Caco-2 (cell line): ENCODE data around the gene MBD5. TPM values are rescaled to one million over a fixed set of nuclear protein-coding genes. Genes with fewer than 3 reads are reported as not detected.

Source experiments
- BruUV-seq: library from RNA; stranded (reverse); fragments of 400-500 nt; replicated peaks from 2 replicates; lab custom pipeline; 2021; lab: Mats Ljungman, UMichigan
- CTCF ChIA-PET: fragments of 300-600 bp; sonication (Branson Sonifier 250); formaldehyde crosslinking; loops from one replicate; lab custom pipeline; 2022; ENCODE audit warnings: antibody characterized with exemption; lab: Charles Lee
- POLR2A ChIA-PET: fragments of 300-600 bp; sonication (Branson Sonifier 250); formaldehyde crosslinking; loops from one replicate; lab custom pipeline; 2022; ENCODE audit warnings: antibody characterized with exemption; lab: Charles Lee
- DNase-seq, 2 experiments: peaks; one replicate each; pipeline versions ENCODE4 v3.0.0 to v3.0.0-alpha.2; 2020 to 2022
- H3K27me3 ChIP-seq: replicated peaks from 2 replicates; pipeline ENCODE4 v1.6.0; 2011; ENCODE audit warnings: low read length; ENCODE audit not compliant: control insufficient read depth, insufficient read depth
- H3K36me3 ChIP-seq: 2 replicates; pipeline ENCODE4 v1.5.1; 2011; ENCODE audit warnings: low read length; ENCODE audit not compliant: control insufficient read depth, insufficient read depth
- H3K4me1 ChIP-seq: fragments of 250-450 bp; sonication (Bioruptor Pico); 2 replicates; pipeline ENCODE4 v1.5.1; 2020; ENCODE audit warnings: mild to moderate bottlenecking
- H3K4me3 ChIP-seq: 2 replicates; pipeline ENCODE4 v1.5.1; 2011; ENCODE audit warnings: low read depth, mild to moderate bottlenecking, control low read depth, low read length
- H3K9me3 ChIP-seq: fragments of 250-450 bp; sonication (Bioruptor Pico); 2 replicates; pipeline ENCODE4 v1.5.1; 2020; ENCODE audit warnings: mild to moderate bottlenecking, moderate library complexity
- H3K27ac Mint-ChIP-seq: one replicate; pipeline ENCODE4 v1.8.0; 2022; ENCODE audit warnings: mixed read lengths; ENCODE audit not compliant: unreplicated experiment
- H3K27me3 Mint-ChIP-seq: one replicate; pipeline ENCODE4 v1.8.0; 2022; ENCODE audit warnings: mixed read lengths; ENCODE audit not compliant: insufficient read depth, unreplicated experiment
- H3K36me3 Mint-ChIP-seq: one replicate; pipeline ENCODE4 v1.8.0; 2022; ENCODE audit warnings: mild to moderate bottlenecking, mixed read lengths; ENCODE audit not compliant: insufficient read depth, unreplicated experiment
- H3K4me1 Mint-ChIP-seq: one replicate; pipeline ENCODE4 v1.8.0; 2022; ENCODE audit warnings: low read depth, mixed read lengths; ENCODE audit not compliant: unreplicated experiment
- H3K4me3 Mint-ChIP-seq: one replicate; pipeline ENCODE4 v1.8.0; 2022; ENCODE audit warnings: mild to moderate bottlenecking, moderate library complexity, mixed read lengths; ENCODE audit not compliant: unreplicated experiment
- H3K9me3 Mint-ChIP-seq: one replicate; pipeline ENCODE4 v1.8.0; 2022; ENCODE audit warnings: mixed read lengths; ENCODE audit not compliant: unreplicated experiment
- CTCF ChIP-seq, 2 experiments: fragments of 200-600 bp in 1 of 2; IDR thresholded peaks; 1 replicate in 1 of 2; 2 replicates in 1 of 2; pipeline versions ENCODE4 v1.5.1 to v1.8.0; 2011 to 2022; ENCODE audit warnings: antibody characterized with exemption in 1 of 2, control low read depth in 1 of 2, inconsistent platforms in 1 of 2, low read depth in 1 of 2, low read length in 1 of 2, mild to moderate bottlenecking in 1 of 2, moderate library complexity in 1 of 2; ENCODE audit not compliant: insufficient read depth in 1 of 2, severe bottlenecking in 1 of 2, unreplicated experiment in 1 of 2
- intact Hi-C: fragments of 100-400 bp; cut with micrococcal nuclease; formaldehyde crosslinking; loops from one replicate; pipeline ENCODE4 v1.10.0; 2022; ENCODE audit not compliant: unreplicated experiment
- total RNA-seq: library from RNA; stranded (reverse); gene quantifications from 2 replicates; pipeline ENCODE4 v1.2.3, GENCODE V29; 2022

The MBD5 gene
- total RNA-seq, 1 experiment from 2014 or later = 23.7 TPM

- Mint-ChIP-seq H3K27ac (no peak overlapping the region), H3K4me1 (no peaks in the 10 kb centered on the region), H3K27me3 (no peaks in the 10 kb centered on the region), H3K36me3 (no peaks in the 10 kb centered on the region), H3K4me3 (no peak overlapping the region), H3K9me3 (no peaks in the 10 kb centered on the region)
- no TSS peak for BruUV-seq
- CTCF ChIA-PET = interaction anchor here (0.5 kb wide), 2 partner anchors 21 to 193 kb away, joined by 3 read pairs; partner anchors contain the start of genes MBD5 and ORC4
- Histone ChIP-seq H3K27me3 (no peaks in the 10 kb centered on the region), H3K4me1 (no peaks in the 10 kb centered on the region), H3K4me3 (no peak overlapping the region), H3K36me3 (no peaks in the 10 kb centered on the region), H3K9me3 (no peaks in the 10 kb centered on the region)
- intact Hi-C loops = no loop called here
- DNase-seq = no peak
- POLR2A ChIA-PET = no interaction called here
- no peak for TF ChIP-seq CTCF (IDR thresholded peaks at IDR 0.05; ENCODE audit: insufficient read depth in 1 of 2, low read depth in 1 of 2, low read length in 1 of 2, severe bottlenecking in 1 of 2, unreplicated experiment in 1 of 2)
Measured at GRCh38 chr2:148042219-148042618, 21.3 kb downstream of the MBD5 start.

- Mint-ChIP-seq H3K9me3 (no peaks in the 10 kb centered on the region), H3K36me3 (no peaks in the 10 kb centered on the region), H3K27ac (no peak overlapping the region), H3K4me3 (no peak overlapping the region), H3K27me3 (no peaks in the 10 kb centered on the region), H3K4me1 (peaks cover 8% of the 10 kb centered on the region)
- Histone ChIP-seq H3K36me3 (no peaks in the 10 kb centered on the region), H3K9me3 (no peaks in the 10 kb centered on the region), H3K27me3 (no peaks in the 10 kb centered on the region), H3K4me1 (0 out of 2 replicates have a peak, but pooled peaks cover 13% of the 10 kb centered on the region), H3K4me3 (no peak overlapping the region)
- no TSS peak for BruUV-seq
- POLR2A ChIA-PET = no interaction called here
- CTCF ChIA-PET = no interaction called here
- no peak for DNase-seq
- intact Hi-C loops = no loop called here
- TF ChIP-seq CTCF (IDR thresholded peaks at IDR 0.05; ENCODE audit: insufficient read depth in 1 of 2, low read depth in 1 of 2, low read length in 1 of 2, severe bottlenecking in 1 of 2, unreplicated experiment in 1 of 2) = no peak
Measured at GRCh38 chr2:148044322-148044721, 23.4 kb downstream of the MBD5 start.

- Mint-ChIP-seq H3K4me1 (peaks cover 8% of the 10 kb centered on the region), H3K36me3 (no peaks in the 10 kb centered on the region), H3K27ac (no peak overlapping the region), H3K27me3 (no peaks in the 10 kb centered on the region), H3K4me3 (no peak overlapping the region), H3K9me3 (no peaks in the 10 kb centered on the region)
- H3K4me1 ChIP-seq = 0 out of 2 replicates have a peak, but pooled peaks cover 13% of the 10 kb centered on the region
- no peak overlapping the region for H3K4me3 ChIP-seq
- no peak for TF ChIP-seq CTCF (IDR thresholded peaks at IDR 0.05; ENCODE audit: insufficient read depth in 1 of 2, low read depth in 1 of 2, low read length in 1 of 2, severe bottlenecking in 1 of 2, unreplicated experiment in 1 of 2)
- no peaks in the 10 kb centered on the region for H3K27me3 ChIP-seq
- BruUV-seq = no TSS peak
- POLR2A ChIA-PET = no interaction called here
- no peaks in the 10 kb centered on the region for H3K36me3 ChIP-seq
- no peak for DNase-seq
- CTCF ChIA-PET = no interaction called here
- intact Hi-C loops = no loop called here
- H3K9me3 ChIP-seq = no peaks in the 10 kb centered on the region
Measured at GRCh38 chr2:148046802-148047201, 25.9 kb downstream of the MBD5 start.
